Eye (tissue), 1 donor: ENCODE results near the gene AGTRAP.

Experiments used
- DNase-seq: peaks from one replicate; pipeline ENCODE4 v3.0.0-alpha.2; 2015

AGTRAP gene, protein sequence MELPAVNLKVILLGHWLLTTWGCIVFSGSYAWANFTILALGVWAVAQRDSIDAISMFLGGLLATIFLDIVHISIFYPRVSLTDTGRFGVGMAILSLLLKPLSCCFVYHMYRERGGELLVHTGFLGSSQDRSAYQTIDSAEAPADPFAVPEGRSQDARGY

DNA sequence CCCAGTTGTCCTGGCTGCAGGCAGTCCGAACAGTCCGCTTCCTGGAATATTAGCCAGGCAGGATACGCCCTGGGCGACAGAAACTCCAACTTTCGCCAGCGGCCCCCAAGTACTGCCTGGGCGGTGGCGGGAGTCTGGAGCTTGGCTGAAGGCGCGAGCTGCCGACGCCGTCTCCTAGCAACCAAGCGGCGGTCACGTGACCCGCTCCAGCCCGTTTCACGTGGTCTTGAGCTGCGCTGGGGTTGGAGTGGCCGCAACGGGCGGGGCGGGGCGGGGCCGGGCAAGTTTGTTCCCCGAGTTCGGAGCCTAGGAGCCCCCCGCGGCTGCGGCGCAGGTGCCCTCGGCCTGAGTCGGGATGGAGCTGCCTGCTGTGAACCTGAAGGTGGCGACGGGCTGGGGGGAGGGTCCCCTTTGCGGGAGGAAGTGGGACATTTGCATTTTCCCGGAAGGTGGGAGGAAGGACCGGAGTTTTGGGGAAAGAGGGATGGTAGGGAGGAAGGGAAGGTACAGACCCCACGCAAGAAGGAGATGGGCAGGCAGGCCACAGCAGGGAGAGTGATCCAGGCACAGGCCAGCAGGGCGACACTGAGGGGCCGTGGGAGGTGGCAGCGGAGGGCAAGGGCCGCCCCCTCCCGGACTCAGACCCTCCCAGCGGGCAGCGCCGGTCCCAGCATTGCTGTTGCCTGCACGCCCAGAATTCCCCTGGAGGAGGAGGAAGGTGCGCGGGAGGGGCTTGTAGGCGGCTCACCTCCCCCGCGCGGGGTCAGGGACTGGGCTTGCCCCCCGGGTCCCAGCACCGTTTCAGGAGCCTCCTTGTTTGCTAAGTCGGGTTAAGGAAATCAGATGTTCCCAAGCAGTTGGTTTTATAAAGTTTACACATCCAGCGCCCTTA, at the start of gene AGTRAP:
Gene AGTRAP (plus strand): TSS at position 283 of the 892 bp plus-strand sequence. CDS start 73 bp downstream, at position 356.
- DNase-seq, result peak; percentile 95

DNA sequence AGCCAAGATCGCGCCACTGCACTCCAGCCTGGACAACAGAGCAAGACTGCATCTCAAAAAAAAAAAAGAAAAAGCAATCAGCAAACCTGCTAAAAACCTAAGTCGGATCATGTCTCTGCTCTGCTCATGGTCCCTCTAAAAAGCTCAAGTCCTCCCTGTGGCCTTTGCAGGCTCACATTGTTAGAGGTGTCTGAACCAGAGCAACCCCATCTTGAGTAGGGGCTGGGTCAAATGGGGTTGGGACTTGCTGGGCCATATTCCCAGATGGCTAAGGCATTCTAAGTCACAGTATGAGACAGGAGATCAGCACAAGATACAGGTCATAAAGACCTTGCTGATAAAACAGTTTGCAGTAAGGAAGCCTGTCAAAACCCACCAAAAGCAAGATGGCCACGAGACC, 47.4 kb upstream of the AGTRAP start:
- DNase-seq, result no peak

- DNase-seq, result peak; percentile 86
Measured at GRCh38 chr1:11690397-11691301, 45.3 kb upstream of the AGTRAP start.

DNA sequence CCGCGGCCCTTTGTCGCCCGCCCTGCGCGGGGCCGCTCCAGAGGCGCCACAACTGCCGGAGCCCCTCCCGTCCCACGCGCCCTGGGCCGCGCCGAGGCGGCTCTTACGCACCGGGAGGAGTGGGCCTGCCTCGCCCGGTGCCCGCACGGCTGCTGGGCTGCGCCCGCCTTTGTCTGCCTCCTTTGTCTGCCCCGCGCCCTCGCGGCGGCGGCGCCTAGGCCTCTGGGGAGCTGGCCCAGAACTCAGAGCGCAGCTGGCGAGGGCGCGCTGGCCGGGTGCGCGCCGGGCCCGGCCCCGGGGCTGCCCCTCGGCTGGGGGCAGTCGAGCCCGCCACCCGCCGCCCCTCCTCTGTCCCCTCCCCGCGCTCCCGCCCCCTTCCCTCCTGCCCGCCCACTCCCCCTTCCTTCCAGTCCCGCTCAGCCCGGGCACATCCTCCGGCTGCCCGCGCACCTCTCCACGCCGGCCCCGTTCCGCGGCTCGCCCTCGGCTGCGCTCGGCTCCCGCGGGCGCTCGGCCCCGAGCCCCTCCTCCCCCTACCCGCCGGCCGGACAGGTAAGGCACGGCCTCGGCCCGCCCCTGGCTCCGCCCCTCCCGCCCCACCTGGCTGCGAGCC, 44.5 kb upstream of the AGTRAP start, which contains the start of gene DRAXIN:
Gene DRAXIN (plus strand): TSS at position 409 of the 613 bp plus-strand sequence. CDS start 14,549 bp downstream, outside the sequence.
- peak; percentile 88 for DNase-seq

DNA sequence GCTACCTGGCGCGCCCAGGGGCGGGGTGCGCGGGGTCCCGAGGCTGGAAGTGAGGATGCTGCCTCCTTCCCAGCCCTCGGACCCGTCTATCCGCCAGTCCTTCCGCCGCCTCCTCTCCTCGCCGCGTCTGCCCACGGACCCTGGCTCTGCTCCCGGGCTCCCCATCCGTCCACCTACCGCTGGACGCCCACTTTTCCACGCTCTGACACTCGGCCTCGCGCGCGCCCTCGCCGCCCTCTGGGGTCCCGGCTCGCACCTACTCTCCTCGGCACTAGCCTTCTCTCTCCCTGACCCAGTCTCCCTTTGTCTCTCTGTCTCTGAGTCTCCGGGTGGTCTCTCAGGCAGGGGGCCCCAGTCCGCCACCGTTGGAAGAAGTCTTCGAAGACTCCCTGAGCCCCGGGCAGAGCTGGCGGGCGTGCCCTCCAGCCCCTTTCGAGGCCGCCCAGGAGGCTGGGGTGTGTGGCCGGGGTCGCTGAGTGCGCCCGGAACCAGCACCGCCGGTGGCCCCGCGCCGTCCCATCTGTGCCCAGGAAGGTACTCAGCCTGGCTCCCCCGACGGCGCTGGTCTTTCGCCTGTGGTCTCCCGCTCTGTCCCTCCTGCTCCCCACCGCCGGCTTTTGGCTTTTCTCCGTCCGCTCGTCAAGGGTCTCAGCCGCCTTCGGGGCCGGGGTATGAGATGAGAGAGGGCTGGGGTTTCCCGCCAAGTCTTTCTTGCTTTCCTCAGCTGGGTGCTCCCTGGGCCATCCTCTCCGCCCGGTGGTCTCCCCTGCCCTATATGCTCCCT, 43.8 kb upstream of the AGTRAP start:
- peak; percentile 56 for DNase-seq

DNA sequence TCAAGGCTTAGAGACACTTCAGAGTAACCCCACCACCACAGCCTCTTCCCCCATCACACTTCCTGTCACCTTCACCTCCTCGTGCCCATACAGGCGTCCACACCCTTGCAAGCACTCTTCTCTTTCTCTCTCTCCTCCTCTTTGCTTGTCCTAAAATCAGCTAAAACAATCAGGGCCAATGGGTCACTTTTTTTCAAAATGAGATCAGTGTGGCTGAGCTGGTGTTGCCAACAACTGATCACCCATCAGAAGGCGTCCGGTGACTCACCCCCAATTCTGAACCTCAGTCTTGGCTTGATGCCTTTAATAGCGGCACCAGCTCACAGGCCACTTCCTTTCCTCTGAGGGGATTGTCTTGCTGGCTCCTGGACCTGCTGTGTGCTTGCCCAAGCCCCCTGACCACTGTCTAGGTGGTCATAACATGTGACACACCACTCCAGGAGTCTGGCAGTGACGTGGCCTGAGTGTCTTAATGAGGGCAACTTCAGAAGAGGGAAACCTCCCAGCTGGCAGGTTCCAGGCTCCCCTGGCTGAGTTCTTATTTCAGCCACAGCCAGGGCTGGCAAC, 42.8 kb upstream of the AGTRAP start:
- DNase-seq, result peak; percentile 50

DNA sequence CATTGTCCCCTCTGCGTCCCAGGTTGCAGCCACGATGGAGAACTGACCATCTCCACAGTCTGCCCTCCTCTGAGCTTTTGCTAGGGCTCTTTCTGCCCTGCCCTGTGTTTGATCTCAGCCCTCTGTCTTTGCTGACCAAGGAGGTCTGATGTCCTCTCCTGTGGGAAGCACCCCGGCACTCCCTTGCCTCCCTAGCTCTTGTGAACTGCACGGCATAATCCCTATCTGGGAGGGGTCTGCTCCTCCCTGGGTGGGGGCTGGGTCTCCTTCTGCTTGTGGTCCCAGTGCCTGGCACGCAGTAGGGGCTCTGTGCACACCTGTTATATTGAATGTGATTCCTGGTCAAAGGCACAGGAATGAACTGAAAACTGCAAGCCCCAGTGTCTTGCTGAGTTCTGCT, 42.0 kb upstream of the AGTRAP start:
- DNase-seq, result no peak

DNA sequence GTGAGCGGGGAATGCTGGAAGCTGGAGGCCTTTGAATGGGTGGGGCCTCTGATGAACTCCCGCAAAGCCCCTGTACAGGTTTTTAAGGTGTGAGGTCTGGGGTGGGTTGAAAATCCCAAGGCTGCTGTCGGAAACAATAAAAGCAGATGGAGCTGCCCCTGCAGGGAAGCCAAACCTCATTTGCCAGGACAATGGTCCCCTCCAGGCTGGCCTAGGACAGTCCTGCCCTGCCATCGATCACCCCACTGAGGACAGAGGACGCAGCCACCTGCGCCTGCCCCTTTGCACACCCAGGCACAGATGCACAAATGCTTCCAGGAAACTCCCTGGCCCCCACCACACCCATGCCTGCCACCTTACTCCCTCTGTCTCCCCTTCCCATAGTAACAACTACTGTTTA, 40.1 kb upstream of the AGTRAP start:
- DNase-seq, result no peak

- no peak for DNase-seq
Measured at GRCh38 chr1:11697188-11697892, 38.6 kb upstream of the AGTRAP start.

GRCh38 chr1:11697893-11698210, 38.1 kb upstream of the AGTRAP start:
- DNase-seq, result no peak

DNA sequence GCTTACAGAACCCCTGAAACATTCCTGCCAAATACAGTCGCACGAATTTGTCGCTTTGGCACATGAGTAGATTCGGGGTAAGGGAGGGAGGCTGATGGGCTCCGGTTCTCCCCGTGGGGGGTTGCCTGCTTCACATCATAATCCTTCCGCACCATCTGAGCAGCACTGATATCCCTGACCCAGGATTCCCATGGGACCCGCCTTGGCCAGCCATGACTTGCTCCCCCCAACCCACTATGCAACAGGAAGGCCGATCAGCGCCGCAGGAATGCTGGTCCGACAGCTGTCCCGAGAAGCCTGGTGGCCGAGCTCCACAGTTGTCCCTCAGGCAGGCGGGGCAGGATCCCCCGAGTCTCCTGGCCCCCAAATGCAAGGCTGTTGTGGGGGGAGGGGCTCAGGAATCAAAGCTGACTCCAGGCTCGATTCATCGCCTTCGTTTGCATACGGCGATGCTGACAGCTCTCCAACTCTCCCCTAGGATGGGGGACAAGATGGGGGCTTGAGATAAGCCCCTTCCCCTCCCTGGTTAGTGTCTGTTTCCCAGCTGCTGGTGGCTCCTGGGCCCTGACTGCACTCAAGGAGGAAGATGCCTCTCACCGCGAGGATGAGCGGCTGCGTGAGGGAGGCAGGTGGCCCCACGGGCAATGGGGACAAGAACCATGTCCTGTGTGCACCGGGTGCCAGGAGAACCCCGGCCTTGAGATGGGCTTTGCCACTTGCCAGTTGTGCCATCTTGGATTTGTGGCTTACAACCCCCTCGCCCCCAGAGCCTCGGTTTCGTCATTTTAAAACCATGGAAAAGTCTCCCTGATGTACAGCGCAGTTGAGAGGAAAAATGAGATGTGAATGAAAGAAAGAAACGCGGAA, 35.1 kb upstream of the AGTRAP start:
- DNase-seq, result peak; percentile 90

DNA sequence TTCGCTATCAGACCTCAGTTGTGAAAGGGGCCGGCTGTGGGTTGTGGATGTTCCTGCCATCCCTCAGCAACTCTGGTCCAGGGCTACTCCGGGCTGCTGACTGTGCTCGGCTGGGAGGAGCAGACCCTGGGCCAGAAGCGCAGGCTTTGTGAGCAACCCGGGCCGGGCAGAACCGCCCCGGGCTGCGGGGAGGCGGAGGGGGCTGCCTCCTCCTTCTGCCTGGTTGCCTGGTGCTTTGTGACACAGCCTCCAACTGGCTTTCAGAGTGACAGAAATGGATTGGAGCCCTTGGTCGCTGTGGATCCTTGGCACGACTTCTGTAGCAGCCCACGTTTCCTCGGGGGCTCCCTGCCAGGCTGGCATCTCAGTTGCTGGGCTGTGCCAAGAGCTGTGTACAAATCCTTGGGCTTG, 34.4 kb upstream of the AGTRAP start:
- peak; percentile 72 for DNase-seq

DNA sequence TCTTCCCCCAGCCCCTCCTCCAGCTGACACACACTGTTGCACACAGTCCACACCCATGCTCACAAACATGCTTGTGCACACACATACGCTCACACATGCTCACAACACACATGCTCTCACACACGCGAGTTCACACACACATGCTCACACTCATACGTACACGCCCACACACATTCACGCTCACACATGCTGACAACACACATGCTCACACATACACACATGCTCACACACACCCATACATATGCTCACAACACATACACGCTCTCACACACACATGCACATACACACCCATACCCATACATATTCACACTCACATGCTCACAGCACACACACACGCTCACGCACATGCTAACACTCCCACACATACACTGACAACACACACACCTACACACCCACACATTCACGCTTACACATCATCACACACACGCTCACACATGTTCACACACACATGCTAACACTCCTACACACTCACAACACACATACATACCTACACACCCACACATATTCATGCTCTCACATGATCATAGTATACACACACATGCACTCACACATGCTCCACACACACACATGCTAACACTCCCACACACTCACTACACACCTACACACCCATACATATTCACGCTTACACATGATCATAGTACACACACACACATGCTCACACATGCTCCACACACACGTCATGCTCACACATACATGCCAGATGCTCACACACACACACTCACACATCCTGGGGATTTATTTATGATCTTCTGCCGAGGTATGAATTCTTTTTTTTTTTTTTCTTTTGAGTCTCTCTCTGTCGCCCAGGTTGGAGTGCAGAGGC, 33.7 kb upstream of the AGTRAP start:
- DNase-seq, result no peak

- DNase-seq, result no peak
Measured at GRCh38 chr1:11703357-11704193, 32.4 kb upstream of the AGTRAP start.

DNA sequence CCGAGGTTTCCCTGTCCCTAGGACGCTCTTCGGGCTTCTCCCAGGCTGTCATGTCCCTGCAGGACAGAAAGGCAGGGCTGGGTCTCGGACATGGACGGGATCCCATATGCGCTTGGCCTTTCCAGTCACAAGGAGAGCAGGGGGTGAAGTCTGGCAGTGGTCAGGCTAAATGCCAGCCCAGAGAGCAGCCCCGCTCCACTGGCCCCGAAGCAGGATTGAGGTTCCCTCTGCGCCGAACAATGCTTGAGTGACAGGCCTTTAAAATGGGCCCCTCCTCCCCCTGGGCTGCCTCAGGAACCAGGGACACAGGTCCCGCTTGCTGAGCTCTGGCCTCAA, 31.8 kb upstream of the AGTRAP start:
- peak; percentile 55 for DNase-seq

DNA sequence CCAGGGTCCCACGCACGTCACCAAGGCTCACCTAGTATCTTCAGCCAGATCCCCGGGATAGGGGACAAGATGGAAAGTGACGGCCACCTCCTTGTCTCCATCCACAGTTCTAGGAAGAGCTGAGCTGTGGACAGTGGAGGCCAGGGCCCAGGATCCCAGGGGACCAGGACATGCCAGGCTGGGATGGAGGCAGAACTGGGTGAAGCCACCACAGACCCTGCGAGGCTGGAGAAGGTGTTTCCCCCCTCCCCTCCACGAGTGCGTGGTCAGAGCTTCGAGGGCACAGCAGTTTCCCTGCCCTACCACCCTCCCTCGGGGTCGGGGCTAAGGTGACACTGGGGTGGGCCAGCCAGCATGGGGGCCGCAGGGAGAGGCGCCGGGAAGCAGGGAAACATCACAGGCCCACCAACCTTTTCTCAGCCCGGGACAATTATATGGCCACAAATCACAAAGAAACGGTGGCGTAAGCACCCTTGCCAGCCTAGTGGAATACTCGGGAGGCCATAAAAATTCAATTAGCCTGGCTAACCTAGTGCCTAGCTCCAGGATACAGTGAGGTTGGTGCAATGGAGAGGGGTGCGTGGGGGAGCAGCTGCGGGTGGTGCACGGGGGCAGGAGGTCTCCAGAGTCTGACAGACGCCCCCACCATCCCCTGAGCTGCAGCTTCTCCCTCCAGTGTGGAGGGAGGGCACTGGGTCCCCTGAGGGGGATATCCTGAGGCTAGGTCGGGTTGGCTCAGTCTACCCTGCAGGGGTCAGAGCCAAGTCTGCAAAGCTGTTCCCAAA, 31.1 kb upstream of the AGTRAP start:
- DNase-seq, result no peak

- DNase-seq, result no peak
Measured at GRCh38 chr1:11705596-11705995, 30.3 kb upstream of the AGTRAP start.
